Measurements from ENCODE around the gene CKAP2.

- TF ChIP-seq, protein P1, sequence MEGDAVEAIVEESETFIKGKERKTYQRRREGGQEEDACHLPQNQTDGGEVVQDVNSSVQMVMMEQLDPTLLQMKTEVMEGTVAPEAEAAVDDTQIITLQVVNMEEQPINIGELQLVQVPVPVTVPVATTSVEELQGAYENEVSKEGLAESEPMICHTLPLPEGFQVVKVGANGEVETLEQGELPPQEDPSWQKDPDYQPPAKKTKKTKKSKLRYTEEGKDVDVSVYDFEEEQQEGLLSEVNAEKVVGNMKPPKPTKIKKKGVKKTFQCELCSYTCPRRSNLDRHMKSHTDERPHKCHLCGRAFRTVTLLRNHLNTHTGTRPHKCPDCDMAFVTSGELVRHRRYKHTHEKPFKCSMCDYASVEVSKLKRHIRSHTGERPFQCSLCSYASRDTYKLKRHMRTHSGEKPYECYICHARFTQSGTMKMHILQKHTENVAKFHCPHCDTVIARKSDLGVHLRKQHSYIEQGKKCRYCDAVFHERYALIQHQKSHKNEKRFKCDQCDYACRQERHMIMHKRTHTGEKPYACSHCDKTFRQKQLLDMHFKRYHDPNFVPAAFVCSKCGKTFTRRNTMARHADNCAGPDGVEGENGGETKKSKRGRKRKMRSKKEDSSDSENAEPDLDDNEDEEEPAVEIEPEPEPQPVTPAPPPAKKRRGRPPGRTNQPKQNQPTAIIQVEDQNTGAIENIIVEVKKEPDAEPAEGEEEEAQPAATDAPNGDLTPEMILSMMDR (IDR thresholded peaks at IDR 0.05; ENCODE audit: low read depth, low read length), result peak; percentile 96
- TF ChIP-seq EZH2phosphoT487 (IDR thresholded peaks at IDR 0.05; ENCODE audit: low read depth), result no peak
Observed at GRCh38 chr13:52450012-52450792, 5.1 kb upstream of the CKAP2 start, which contains the start of gene VPS36.
